IMR-90 (cell line): Measurements from ENCODE around the gene ANO2. TPM values are rescaled to one million over a fixed set of nuclear protein-coding genes. Genes with fewer than 3 reads are reported as not detected.

Experiments
- ATAC-seq: fragments of 200-7000 bp; cut with Tn5 transposase; 2 replicates; pipeline ENCODE4 v1.9.1; 2020; ENCODE audit warnings: low read depth, mild to moderate bottlenecking, moderate library complexity
- BruUV-seq: library from RNA; stranded (reverse); fragments of 400-500 nt; replicated peaks from 2 replicates; lab custom pipeline; 2021; lab: Mats Ljungman, UMichigan
- CTCF ChIA-PET: fragments of 300-600 bp; formaldehyde crosslinking; extraction: SDS; loops from one replicate; lab custom pipeline; 2021; ENCODE audit warnings: antibody characterized with exemption; lab: Yijun Ruan, JAX
- POLR2A ChIA-PET: fragments of 300-600 bp; sonication (Branson Sonifier 250); formaldehyde crosslinking; loops from one replicate; lab custom pipeline; 2022; ENCODE audit warnings: antibody characterized with exemption; ENCODE audit not compliant: unreplicated experiment; lab: Charles Lee
- DNase-seq: peaks from one replicate; pipeline ENCODE4 v3.0.0; 2013
- H2AFZ ChIP-seq: replicated peaks from 2 replicates; pipeline ENCODE3; 2013; ENCODE audit warnings: low read length, mild to moderate bottlenecking; ENCODE audit not compliant: poor library complexity
- H2AK5ac ChIP-seq: 2 replicates; pipeline ENCODE4 v1.6.1; 2013; ENCODE audit warnings: low read depth, low read length, inconsistent platforms
- H2AK9ac ChIP-seq: replicated peaks from 2 replicates; pipeline ENCODE3; 2013; ENCODE audit warnings: mild to moderate bottlenecking, low read depth, low read length, moderate library complexity; ENCODE audit not compliant: poor library complexity
- H2BK120ac ChIP-seq: 2 replicates; pipeline ENCODE4 v1.6.1; 2013; ENCODE audit warnings: low read depth, low read length, inconsistent platforms
- H2BK15ac ChIP-seq: 3 replicates; pipeline ENCODE4 v1.6.1; 2013; ENCODE audit warnings: low read depth, low read length, inconsistent platforms
- H2BK20ac ChIP-seq: 2 replicates; pipeline ENCODE4 v1.6.1; 2013; ENCODE audit warnings: low read depth, mild to moderate bottlenecking, inconsistent platforms, low read length, moderate library complexity
- H2BK5ac ChIP-seq: 2 replicates; pipeline ENCODE4 v1.6.1; 2013; ENCODE audit warnings: mild to moderate bottlenecking, low read depth, low read length, inconsistent platforms; ENCODE audit not compliant: poor library complexity, severe bottlenecking
- H3K14ac ChIP-seq: replicated peaks from 2 replicates; pipeline ENCODE4 v1.6.1; 2013; ENCODE audit warnings: low read depth, low read length, inconsistent platforms
- H3K18ac ChIP-seq: 2 replicates; pipeline ENCODE4 v1.6.1; 2013; ENCODE audit warnings: low read depth, low read length, control low read depth
- H3K23ac ChIP-seq: 2 replicates; pipeline ENCODE4 v1.6.1; 2013; ENCODE audit warnings: low read depth, low read length, inconsistent platforms
- H3K27ac ChIP-seq: 2 replicates; pipeline ENCODE4 v1.5.1; 2013; ENCODE audit warnings: mild to moderate bottlenecking, control low read depth, low read length; ENCODE audit not compliant: insufficient read depth
- H3K27me3 ChIP-seq: 2 replicates; pipeline ENCODE4 v1.6.1; 2013; ENCODE audit warnings: low read length; ENCODE audit not compliant: control insufficient read depth, insufficient read depth
- H3K36me3 ChIP-seq: 2 replicates; pipeline ENCODE4 v1.6.1; 2013; ENCODE audit warnings: low read length, mixed read lengths; ENCODE audit not compliant: control insufficient read depth, insufficient read depth
- H3K4ac ChIP-seq: 2 replicates; pipeline ENCODE4 v1.6.1; 2013; ENCODE audit warnings: low read depth, low read length, inconsistent platforms
- H3K4me1 ChIP-seq: 2 replicates; pipeline ENCODE4 v1.6.1; 2013; ENCODE audit warnings: low read length, mixed read lengths; ENCODE audit not compliant: control insufficient read depth, insufficient read depth
- H3K4me2 ChIP-seq: 2 replicates; pipeline ENCODE4 v1.6.1; 2013; ENCODE audit warnings: low read depth, mild to moderate bottlenecking, control low read depth, low read length, moderate library complexity
- H3K4me3 ChIP-seq: 2 replicates; pipeline ENCODE4 v1.5.1; 2013; ENCODE audit warnings: low read depth, mild to moderate bottlenecking, control low read depth, low read length, moderate library complexity; ENCODE audit not compliant: insufficient read depth
- H3K56ac ChIP-seq: 2 replicates; pipeline ENCODE4 v1.6.1; 2013; ENCODE audit warnings: low read length, inconsistent platforms; ENCODE audit not compliant: insufficient read depth; ENCODE audit errors: extremely low read depth
- H3K79me1 ChIP-seq, 2 experiments: 2 replicates each; pipeline ENCODE4 v1.6.1; 2013; ENCODE audit warnings: low read length in 2 of 2, inconsistent platforms in 1 of 2, low read depth in 1 of 2
- H3K9ac ChIP-seq: 2 replicates; pipeline ENCODE4 v1.6.1; 2013; ENCODE audit warnings: low read depth, low read length, control low read depth
- H3K9me1 ChIP-seq: 2 replicates; pipeline ENCODE4 v1.6.1; 2013; ENCODE audit warnings: low read length, inconsistent platforms; ENCODE audit not compliant: insufficient read depth
- H3K9me3 ChIP-seq: 2 replicates; pipeline ENCODE4 v1.6.1; 2013; ENCODE audit warnings: low read length; ENCODE audit not compliant: control insufficient read depth, insufficient read depth
- H4K20me1 ChIP-seq: 2 replicates; pipeline ENCODE4 v1.6.1; 2013; ENCODE audit warnings: low read length, inconsistent platforms; ENCODE audit not compliant: insufficient read depth
- H4K5ac ChIP-seq: 2 replicates; pipeline ENCODE4 v1.6.1; 2013; ENCODE audit warnings: mild to moderate bottlenecking, low read depth, low read length, control low read depth
- H4K8ac ChIP-seq, 2 experiments: 2 replicates each; pipeline ENCODE4 v1.6.1; 2013; ENCODE audit warnings: low read depth in 2 of 2, low read length in 2 of 2, control low read depth in 1 of 2, inconsistent platforms in 1 of 2
- H4K91ac ChIP-seq: 2 replicates; pipeline ENCODE4 v1.6.1; 2013; ENCODE audit warnings: low read depth, low read length, inconsistent platforms; ENCODE audit not compliant: insufficient read depth
- BHLHE40 ChIP-seq: fragments of 150-350 bp; IDR thresholded peaks from 2 replicates; pipeline ENCODE4 v1.6.1; 2016; ENCODE audit warnings: mild to moderate bottlenecking, low read depth, low read length
- CHD1 ChIP-seq: IDR thresholded peaks from 2 replicates; pipeline ENCODE4 v1.6.1; 2012; ENCODE audit warnings: low read depth, low read length, improper control_type of control experiment
- FOS ChIP-seq: fragments of 150-350 bp; IDR thresholded peaks from 2 replicates; pipeline ENCODE4 v1.6.1; 2016; ENCODE audit warnings: low read depth, low read length
- MAZ ChIP-seq: IDR thresholded peaks from 2 replicates; pipeline ENCODE4 v1.6.1; 2012; ENCODE audit warnings: low read depth, mild to moderate bottlenecking, low read length, improper control_type of control experiment, moderate library complexity, borderline replicate concordance
- MXI1 ChIP-seq: IDR thresholded peaks from 2 replicates; pipeline ENCODE4 v1.6.1; 2012; ENCODE audit warnings: low read depth, mild to moderate bottlenecking, low read length, moderate library complexity, borderline replicate concordance
- NFE2L2 ChIP-seq: fragments of 150-350 bp; IDR thresholded peaks from 2 replicates; pipeline ENCODE4 v1.6.1; 2016; ENCODE audit warnings: low read depth, mild to moderate bottlenecking, low read length
- RCOR1 ChIP-seq: IDR thresholded peaks from 2 replicates; pipeline ENCODE4 v1.6.1; 2012; ENCODE audit warnings: mild to moderate bottlenecking, low read length, improper control_type of control experiment; ENCODE audit not compliant: insufficient replicate concordance
- RFX5 ChIP-seq: IDR thresholded peaks from 2 replicates; pipeline ENCODE4 v1.8.0; 2012; ENCODE audit warnings: low read depth, mild to moderate bottlenecking, low read length, moderate library complexity
- WGBS, 2 experiments: methylation state at CpG; one replicate each; pipeline versions ENCODE4 v1.1.5 to v1.1.7; 2013; ENCODE audit warnings: missing lambda C conversion rate in 2 of 2; ENCODE audit not compliant: insufficient read length in 1 of 2; ENCODE audit errors: extremely low coverage in 2 of 2; 5-methylcytosine and 5-hydroxymethylcytosine counted together
- dilution Hi-C: fragments of 300-500 bp; cut with HindIII; formaldehyde crosslinking; loops from one replicate; pipeline ENCODE4 v1.14.3; 2018; ENCODE audit warnings: low sequenced_read_pairs; ENCODE audit not compliant: unreplicated experiment
- in situ Hi-C: fragments of 300-500 bp; cut with MboI; formaldehyde crosslinking; loops from 3 replicates; pipeline ENCODE4 v1.14.3; 2019; ENCODE audit warnings: low sequenced_read_pairs, inconsistent platforms, mixed read lengths
- intact Hi-C: fragments of 100-400 bp; cut with micrococcal nuclease; formaldehyde crosslinking; loops from 2 replicates; pipeline ENCODE4 v1.10.0; 2022
- polyA plus RNA-seq, 3 experiments: library from polyadenylated mRNA; depleted of rRNA; stranded (reverse); fragments of >200 nt; gene quantifications; 2 replicates each; pipeline ENCODE4 v1.2.3, GENCODE V29; 2012; ENCODE audit warnings: low replicate concordance in 1 of 3
- total RNA-seq: library from RNA; depleted of rRNA; stranded (reverse); fragments of >200 nt; gene quantifications from 2 replicates; pipeline ENCODE4 v1.2.3, GENCODE V29; 2012

The ANO2 gene
- total and polyA plus RNA-seq, 2 of the 4 experiments (the other 2 are of a cell fraction), result 0.22 TPM; not detected in 1

DNA sequence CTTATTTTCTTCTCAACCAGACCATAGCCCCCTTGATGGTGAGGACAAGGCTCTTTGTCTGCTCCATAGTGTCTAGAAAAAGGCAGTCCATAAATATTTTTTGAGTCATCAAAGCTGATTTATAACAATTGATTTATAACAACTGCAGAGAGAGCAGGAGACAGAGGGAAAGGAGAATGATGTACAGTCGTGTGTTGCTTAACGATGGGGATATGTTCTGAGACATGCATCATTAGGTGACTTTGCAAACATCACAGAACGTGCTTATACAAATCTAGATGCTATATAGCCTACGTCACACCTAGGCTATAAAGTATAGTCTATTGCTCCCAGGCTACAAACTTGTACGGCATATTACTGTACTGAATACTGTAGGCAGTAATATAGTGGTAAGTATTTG lies 369.8 kb downstream of the ANO2 start:
- no peak overlapping the region for H2AK9ac ChIP-seq
- no peak overlapping the region for H2BK120ac ChIP-seq
- no peak overlapping the region for H4K5ac ChIP-seq
- H2AK5ac ChIP-seq, result no peak overlapping the region
- ChIA-PET POLR2A (no interaction called here), CTCF (no interaction called here)
- dilution Hi-C loops (no loop called here), in situ Hi-C loops (no loop called here), intact Hi-C loops (no loop called here)
- H2BK5ac ChIP-seq, result no peak overlapping the region
- no peak overlapping the region for H3K4me3 ChIP-seq
- no peak overlapping the region for H3K9ac ChIP-seq
- H3K23ac ChIP-seq, result no peak overlapping the region
- WGBS, 2 experiments, result no CpG with 5 or more reads among the region's 5 CpGs
- no peak overlapping the region for H4K8ac ChIP-seq
- TF ChIP-seq RCOR1 (no peak), MXI1 (no peak), MAZ (no peak), CHD1 (no peak), FOS (no peak), RFX5 (no peak), NFE2L2 (no peak), BHLHE40 (no peak)
- no peaks in the 10 kb centered on the region for H4K20me1 ChIP-seq
- H3K27me3 ChIP-seq, result peaks cover 14% of the 10 kb centered on the region
- DNase-seq (no peak), ATAC-seq (no peak)
- H3K14ac ChIP-seq, result no peak overlapping the region
- no peaks in the 10 kb centered on the region for H3K9me3 ChIP-seq
- no peak overlapping the region for H3K4ac ChIP-seq
- no peak overlapping the region for H2AFZ ChIP-seq
- H2BK15ac ChIP-seq, result no peak overlapping the region
- H3K79me1 ChIP-seq, result no peaks in the 10 kb centered on the region
- no peak overlapping the region for H3K4me2 ChIP-seq
- no peak overlapping the region for H3K18ac ChIP-seq
- H3K56ac ChIP-seq, result no peak overlapping the region
- no peaks in the 10 kb centered on the region for H3K36me3 ChIP-seq
- H3K9me1 ChIP-seq, result no peaks in the 10 kb centered on the region
- H2BK20ac ChIP-seq, result no peak overlapping the region
- no peak overlapping the region for H3K27ac ChIP-seq
- H4K91ac ChIP-seq, result no peak overlapping the region
- no TSS peak for BruUV-seq
- no peaks in the 10 kb centered on the region for H3K4me1 ChIP-seq
